GM18508 (cell line): Measurements from ENCODE around the gene TFIP11.

Source experiments
- ATAC-seq: cut with Tn5 transposase; IDR thresholded peaks from one replicate; pipeline ENCODE4 v1.9.1; 2021; ENCODE audit warnings: moderate number of reproducible peaks; ENCODE audit not compliant: insufficient read depth, unreplicated experiment

Gene TFIP11

GRCh38 chr22:26452236-26453016 lies 59.8 kb downstream of the TFIP11 start:
- ATAC-seq = no peak

GRCh38 chr22:26450453-26451185 lies 61.7 kb downstream of the TFIP11 start:
- no peak for ATAC-seq

GRCh38 chr22:26448941-26449340 lies 63.3 kb downstream of the TFIP11 start:
- no peak for ATAC-seq

- no peak for ATAC-seq
These were observed 63.9 kb downstream of the TFIP11 start for GRCh38 chr22:26448334-26448733.

- ATAC-seq = no peak
These were observed 64.5 kb downstream of the TFIP11 start for GRCh38 chr22:26447584-26448329.

- ATAC-seq = no peak
These were observed 65.3 kb downstream of the TFIP11 start for GRCh38 chr22:26446808-26447515.

GRCh38 chr22:26445577-26446275 lies 66.5 kb downstream of the TFIP11 start:
- no peak for ATAC-seq

- ATAC-seq = no peak
These were observed 67.5 kb downstream of the TFIP11 start for GRCh38 chr22:26444777-26445176.

- ATAC-seq = no peak
These were observed 68.2 kb downstream of the TFIP11 start for GRCh38 chr22:26443901-26444690.

- ATAC-seq = no peak
These were observed 70.1 kb downstream of the TFIP11 start for GRCh38 chr22:26442086-26442756.
